WTC11 (cell line): ENCODE results near the gene AURKAIP1.

Source experiments
- CREM ChIP-seq: sonication (generic); formaldehyde crosslinking; IDR thresholded peaks from 2 replicates; pipeline ENCODE4 v1.8.1; 2022; ENCODE audit warnings: mild to moderate bottlenecking, missing genetic modification reagents, moderate library complexity
- CTCF ChIP-seq: fragments of 200-600 bp; IDR thresholded peaks from 2 replicates; pipeline ENCODE4 v1.8.0; 2022; ENCODE audit warnings: antibody characterized with exemption
- FOXK1 ChIP-seq: sonication (generic); formaldehyde crosslinking; IDR thresholded peaks from 2 replicates; pipeline ENCODE4 v1.8.0; 2022; ENCODE audit warnings: mild to moderate bottlenecking, moderate library complexity, missing genetic modification reagents
- JUN ChIP-seq: sonication (generic); formaldehyde crosslinking; IDR thresholded peaks from 2 replicates; pipeline ENCODE4 v1.8.0; 2023; ENCODE audit warnings: mild to moderate bottlenecking, missing genetic modification reagents
- SP1 ChIP-seq: sonication (generic); formaldehyde crosslinking; conservative IDR thresholded peaks from 2 replicates; pipeline ENCODE4 v1.8.1; 2022; ENCODE audit warnings: missing genetic modification reagents
- TEAD4 ChIP-seq: sonication (generic); formaldehyde crosslinking; IDR thresholded peaks from 2 replicates; pipeline ENCODE4 v1.8.0; 2022; ENCODE audit warnings: mild to moderate bottlenecking, missing genetic modification reagents
- ZNF138 ChIP-seq: sonication (generic); formaldehyde crosslinking; conservative IDR thresholded peaks from 2 replicates; pipeline ENCODE4 v1.8.1; 2022; ENCODE audit warnings: mild to moderate bottlenecking, moderate library complexity, missing genetic modification reagents

GRCh38 chr1:1332774-1333480 lies 42.1 kb downstream of the AURKAIP1 start:
- TF ChIP-seq TEAD4 (CRISPR knock-in tag) = no peak
- no peak for TF ChIP-seq CTCF
- no peak for TF ChIP-seq SP1 (CRISPR knock-in tag)
- TF ChIP-seq CREM (CRISPR knock-in tag) = no peak
- no peak for TF ChIP-seq JUN
- TF ChIP-seq ZNF138 (CRISPR knock-in tag) = no peak
- TF ChIP-seq FOXK1 (CRISPR knock-in tag) = no peak
